ENCODE data around the gene HHLA2.

The HHLA2 gene

DNA sequence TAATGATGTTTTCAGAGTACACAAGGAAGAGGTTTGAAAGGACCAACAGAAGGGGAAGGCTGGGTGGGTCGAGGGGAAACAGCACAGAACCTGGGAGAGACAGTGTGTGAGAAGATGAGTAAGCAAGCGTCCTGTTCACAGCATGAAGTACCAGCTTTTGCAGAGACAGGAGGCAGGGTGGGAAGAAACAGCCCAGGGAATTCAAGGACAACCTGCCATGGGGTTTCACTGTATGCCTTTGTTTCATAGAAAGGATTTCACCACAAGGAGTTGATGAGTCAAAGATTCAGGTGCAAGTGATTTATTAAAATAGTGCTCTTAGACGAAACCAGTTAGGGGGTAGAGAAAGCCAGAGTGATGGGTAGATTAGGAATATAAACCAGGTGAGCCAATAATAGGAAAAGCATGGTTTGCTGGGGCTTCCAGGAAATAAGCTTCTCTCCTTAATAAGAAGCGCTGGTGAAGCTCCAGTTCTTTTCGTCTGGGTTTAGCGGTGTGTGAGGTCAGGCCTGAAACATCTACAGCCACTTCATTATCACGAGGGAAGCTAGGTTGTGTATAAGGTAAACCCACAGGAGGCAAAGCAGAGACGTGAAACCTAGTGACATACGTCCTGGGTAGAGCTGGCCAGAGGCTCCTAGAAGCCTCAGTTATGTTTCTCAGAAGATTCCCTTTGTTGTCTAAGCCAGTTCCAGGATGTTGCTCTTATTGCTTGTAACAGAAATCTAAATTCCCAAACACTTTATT is 3.9 kb downstream of the HHLA2 start:
- no peak for DNase-seq

DNA sequence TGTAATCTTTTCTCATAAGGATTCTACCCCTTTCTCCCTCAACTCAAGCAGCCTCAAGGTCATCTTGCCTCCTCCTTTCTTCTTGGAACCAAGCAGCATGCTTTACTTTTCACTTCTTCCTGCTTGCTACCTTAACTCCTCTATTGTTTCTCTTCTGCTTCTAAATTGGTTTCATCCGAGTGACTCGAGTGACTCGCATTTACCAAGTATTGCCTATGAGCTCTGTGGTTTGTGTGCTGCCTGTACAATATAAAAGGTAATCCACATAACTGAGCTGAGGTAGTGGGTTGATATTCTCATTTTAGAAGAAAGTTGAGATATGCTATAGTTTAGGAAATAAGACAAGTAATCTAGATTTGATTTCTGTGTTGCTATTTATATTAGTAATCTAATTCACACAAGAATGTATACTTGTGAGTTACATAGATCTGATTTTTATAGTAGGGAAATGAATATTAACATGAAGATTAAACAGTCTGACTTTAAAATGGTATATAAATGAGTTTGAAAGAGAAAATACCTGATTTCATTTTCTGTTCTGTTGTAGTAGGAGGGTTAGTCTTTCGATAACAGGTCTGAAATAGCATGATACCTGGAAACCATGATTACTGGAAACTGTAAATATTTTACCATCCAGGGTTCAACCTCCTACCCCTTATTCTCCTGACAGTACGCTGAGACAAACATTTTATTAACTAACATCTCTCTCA is 5.5 kb downstream of the HHLA2 start:
- no peak for DNase-seq

DNA sequence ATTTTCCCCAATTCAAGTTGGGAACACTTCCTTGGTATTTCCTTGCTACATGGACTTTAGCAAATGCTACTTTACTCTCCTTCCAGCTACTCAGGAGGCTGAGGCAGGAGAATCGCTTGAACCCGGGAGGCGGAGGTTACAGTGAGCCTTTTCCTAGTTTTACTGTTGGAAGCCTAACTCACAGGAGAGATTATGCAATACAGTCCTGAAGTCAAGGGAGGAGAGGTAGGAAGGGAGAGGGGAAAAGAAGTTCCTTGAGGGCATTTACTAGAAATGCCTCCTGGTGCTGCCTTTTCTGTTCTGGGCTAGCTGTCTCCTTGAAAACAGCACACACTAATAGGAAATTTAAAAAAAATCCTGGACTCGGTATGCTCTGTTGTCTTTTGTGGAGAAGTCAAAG is 6.2 kb downstream of the HHLA2 start:
- DNase-seq: no peak

DNA sequence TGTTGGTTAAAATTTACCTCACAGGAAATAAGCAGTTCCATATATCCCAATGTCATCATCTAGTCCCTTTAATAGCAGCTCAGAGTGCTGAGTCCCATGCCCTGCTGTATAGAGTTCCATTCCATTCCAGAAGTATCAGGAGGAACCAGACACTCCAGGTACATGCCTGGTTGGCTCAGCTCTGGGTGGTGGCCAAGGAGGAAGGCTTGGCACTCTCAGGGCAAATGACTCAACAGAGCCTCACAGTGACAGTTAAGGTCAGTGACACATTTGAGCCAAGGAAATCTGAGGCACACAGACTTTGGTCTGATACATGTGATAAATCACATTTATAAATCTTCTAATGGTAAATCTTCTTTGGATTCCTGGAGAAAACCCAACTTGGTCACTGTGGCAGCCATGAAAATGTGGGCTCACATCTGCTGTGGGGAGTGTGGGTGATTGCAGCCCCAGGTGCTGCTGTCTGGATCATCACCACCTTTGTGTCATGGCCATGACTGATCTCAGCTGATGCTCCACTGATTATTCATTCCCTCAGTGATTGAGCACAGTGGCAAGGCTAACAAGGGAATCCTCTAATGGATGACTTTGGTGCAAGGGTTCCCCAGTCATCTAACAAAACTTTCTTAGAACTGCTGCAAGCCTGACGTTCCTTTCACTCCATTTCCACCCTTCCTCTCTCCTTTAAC is 9.3 kb downstream of the HHLA2 start:
- DNase-seq: no peak

DNA sequence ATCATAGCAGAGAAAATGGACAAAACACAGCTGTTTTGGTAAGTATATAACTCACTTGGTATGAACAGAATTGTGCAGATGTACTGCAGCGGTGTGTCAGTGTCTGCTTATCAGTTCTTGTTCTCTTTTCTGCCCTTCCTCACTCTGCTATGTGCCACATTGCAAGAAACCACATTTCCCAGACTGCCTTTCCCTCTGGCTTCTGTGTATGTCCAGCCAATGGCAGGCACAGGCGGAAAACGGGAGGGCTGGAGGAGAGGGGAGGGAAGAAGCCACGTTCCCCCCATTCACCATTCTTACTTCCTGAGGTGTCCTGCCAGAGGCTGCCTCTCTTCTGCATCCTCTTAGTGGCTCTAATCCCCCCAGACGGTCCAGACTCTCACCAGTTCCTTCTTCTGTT is 15.4 kb downstream of the HHLA2 start:
- DNase-seq: no peak

DNA sequence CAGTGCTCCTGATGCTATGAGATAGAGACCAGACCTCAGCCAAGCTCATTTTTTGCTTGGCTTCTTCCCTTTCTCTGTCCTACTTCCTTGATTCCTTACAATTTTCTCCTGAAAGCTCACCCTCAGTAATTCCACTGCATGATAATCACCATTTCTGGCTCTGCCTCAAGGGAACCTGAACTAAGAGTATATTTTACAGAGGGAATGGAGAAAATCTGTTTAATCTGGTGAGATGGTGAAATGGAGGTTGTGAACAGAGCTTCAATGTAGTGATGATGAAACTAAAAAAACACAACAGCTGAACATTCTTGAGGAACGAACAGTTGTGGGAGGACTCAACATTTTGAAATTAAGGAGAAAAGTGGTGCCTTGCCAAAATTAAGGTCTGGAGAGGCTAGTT is 16.3 kb downstream of the HHLA2 start:
- DNase-seq: no peak

DNA sequence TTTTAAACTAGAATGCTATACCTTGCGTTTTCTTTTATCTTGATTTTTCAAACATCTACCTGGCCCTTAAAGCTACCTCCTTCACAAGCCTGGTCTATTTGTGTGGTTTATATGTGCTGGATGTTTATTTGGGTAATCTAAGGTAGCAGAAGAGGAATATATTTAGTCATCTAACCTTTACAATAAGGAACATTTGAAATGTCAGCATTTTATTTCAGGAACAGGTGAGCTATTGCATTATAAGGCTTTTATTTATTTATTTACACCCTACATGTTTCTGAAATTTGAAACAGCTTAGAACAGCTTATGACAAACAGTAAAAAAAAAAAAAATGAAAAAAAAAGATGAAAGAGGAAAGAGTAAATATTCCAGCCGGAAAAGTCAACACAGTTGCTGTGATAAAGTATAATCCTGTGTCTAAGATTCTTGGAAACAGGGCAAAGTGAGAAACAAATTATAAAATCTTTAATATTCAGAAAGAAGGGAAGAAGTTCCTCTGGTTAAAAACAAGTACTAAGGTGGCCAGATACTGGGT is 19.5 kb downstream of the HHLA2 start:
- DNase-seq: no peak

DNA sequence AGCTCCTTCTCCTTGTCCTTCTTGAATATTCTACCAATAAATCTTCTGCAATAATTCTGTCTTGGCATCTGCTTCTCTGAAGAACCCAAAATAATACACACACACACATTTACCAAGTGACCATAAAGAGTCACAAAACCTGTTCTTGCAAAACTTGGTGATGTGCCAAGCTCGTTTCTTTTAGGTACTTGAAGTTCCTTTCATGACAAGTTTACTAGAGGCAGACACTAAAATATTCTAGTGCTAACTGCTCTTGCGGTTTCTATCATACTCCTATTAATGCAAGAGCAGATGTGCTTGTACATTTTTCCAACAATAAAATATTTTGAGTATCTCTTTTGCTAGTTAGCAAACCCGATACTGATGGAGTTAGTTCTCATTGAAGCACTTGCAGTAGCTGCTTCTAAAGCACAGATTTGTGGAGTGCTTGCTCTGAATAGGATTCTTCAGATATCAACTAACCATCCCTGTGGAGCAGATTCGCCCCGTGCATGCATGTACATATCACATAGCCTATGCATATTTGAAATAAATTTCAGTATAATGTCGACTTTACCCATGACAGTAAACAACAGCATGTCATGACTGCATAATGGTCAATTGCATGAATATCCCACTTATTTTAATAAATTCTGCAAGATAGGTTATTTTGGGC is 23.2 kb downstream of the HHLA2 start:
- DNase-seq: no peak

DNA sequence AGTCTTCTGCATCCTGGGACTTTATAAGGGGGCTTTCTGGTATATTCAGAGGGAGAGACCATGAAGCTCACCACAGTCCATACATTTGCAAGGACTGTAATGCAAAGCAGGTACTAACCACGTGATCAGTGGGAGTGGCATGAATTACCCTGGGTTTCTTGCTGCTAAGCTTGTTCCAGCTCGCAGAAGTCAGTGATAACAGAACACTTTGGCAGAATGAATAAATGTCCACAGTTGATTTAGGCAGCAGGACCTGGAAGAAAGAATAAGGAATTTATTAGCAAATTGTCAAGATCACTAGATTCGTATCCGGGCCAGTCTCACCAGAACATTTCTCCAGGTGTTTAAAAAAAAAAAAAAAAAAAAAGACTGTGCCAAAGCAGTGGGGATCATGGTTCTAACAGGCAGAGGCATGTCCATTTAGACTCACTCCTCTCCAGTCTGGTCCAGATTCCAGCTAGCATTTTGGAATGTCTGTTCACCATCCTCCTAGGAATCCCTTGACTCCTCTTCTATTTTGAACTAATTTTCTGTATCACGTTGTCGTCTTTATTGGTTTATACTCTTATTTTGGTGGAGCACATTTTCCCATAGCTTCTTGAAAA is 24.5 kb downstream of the HHLA2 start:
- DNase-seq: no peak

DNA sequence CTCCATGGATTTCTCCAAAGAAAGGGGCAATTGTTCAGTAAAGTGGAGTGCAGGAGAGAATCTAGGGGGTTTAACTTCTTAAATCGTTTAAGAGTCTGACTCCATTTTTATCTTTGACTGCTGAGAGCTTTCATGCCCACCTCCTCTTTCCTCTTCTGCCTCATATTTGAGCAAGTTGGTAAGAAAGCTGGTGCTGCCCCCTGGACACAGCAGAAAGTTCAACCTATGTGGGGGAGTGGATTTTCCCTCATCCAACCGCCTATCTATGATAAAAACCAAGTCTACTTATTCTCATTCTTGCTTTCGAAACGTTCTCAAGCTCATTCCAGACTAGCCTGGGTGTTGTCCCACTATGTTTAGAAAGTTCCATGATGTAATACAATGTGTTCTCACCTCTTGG is 26.0 kb downstream of the HHLA2 start:
- no peak for DNase-seq

DNA sequence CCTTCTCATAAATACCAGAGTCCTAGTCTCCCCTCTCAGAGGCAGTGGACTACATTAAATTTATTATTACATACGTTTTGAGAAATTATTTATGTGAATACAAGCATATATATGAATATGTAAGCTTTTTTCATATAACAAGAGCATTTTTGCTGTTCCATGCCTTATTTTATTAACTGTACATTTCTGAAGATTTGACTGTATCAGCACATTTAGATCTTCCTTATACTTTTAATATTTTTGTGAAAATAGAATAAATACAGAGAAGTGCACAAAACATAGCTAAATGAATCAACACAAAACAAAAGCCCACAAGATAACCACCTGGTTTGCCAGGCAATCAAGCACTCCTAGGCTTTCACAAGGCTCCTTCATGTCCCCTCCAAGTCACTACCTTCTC is 27.8 kb downstream of the HHLA2 start:
- no peak for DNase-seq

DNA sequence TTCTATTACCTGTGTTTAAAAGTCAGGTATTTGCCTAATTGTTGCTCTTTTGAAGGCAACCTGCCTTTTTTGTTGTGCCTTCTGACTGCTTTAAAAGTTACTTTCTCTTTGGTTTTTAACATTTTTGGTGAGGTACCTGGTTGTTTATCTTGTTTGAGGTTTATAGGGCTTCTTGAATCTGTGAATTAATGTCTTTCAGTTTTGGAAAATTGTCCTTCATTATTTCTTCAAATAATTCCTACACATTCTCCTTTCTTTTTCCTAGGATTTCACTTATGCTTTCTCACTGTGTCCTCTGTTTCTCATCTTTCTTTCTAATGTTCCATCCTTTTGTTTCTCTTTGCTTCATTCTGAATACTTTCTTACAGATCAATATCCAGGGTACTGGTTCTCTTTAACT is 30.8 kb downstream of the HHLA2 start:
- DNase-seq: no peak

DNA sequence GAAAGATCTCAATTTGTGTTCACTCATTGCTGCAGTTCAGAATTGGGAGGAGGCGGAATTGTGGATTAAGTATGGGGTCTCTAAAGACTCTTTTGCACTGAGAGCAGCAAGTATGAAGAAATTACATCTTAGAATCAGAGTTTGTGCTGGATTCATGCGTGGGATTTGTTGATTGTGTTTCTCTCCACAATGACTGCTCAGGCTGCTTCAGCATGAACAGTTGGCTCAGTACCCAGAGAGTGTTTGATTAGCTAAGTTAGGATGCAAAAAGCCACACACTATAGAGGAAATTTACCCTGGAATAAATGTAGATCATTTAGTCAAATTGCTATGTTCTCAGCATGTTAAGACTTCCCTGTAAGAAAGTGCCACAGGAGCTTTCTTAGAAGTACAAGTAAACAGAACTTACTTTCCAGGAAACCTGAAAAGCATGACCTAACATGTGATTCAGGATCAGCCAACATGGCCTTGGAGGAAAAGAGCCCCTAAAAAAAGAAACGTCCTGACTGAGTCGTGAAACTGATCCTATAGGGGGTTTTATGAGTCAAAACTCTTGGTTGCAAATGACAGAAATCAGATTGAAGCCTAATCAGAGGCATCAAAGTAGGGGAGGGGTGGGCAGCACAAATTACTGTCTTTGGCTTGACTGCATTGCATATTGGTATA is 32.6 kb downstream of the HHLA2 start:
- DNase-seq: no peak

DNA sequence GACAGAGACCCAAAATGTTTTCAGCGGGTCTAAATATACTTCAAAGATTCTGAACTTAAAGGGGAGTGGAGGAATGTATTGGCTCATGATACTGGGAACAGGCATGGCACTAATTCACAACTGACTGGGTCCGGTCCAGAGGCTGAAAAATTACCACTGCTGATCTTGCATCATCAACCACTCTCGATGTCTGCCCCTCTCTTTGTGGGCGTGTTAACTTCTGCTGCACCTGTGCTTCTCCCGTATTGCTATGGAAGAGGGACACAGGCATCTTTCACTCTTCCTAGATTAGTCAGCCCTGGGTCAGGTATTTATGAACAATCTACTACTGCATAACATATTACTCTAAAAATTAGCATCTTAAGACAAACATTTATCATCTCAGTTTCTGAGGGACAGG is 33.2 kb downstream of the HHLA2 start:
- no peak for DNase-seq

DNA sequence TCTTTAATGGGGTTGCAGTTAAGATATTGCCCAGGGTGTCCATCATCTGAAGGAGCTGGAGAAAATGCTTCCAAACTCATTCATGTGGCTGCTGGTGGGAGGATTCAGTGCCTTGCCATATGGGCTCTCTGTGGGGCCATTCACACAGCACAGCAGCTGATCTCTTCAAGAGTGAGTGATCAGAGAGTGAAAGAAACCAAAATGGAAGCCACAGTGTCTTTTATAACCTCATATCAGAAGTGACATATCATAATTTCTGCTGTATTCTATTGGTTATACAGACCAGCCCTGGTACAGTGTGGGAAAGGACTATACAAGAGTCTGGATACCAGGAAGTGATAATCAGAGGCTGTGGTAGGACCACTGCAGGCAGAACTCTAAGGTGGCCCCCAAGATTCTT is 33.6 kb downstream of the HHLA2 start:
- no peak for DNase-seq

DNA sequence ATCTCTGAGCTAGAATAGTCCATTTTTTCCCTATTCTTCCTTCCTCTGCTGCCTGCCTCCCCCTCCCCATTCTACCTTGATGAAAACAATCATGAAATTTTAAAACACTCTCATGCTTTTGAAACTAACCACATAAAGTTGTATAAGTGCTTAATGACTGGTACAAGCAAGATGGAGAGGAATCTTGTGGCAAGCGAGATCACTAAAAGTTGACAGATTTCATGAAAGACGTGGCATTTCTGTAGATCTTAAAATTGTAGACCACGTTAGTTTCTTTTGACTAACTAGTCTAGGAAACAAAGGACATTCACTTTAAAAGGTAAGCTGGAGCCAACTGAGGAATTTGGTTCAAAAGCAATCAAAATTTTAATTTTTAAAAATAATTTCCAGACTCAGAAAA is 35.4 kb downstream of the HHLA2 start:
- no peak for DNase-seq

DNA sequence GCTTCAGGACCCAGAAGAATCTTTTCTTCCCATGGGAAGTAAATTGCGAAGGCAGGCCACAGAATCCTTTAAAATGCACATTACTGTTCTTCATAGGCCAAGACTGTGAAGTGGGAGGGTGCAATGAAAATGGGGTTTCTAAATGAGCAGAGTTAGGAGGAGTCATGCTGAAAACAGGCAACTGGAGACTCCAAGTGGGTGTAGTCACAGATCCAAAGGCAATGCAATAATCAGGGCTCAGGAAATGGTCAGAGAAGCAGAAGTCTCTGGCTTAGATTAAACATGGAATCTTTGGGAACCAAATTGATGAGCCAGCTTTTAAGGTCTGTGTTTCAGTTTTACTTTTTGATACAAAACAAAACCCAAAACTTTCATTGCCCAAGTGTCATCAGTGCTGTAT is 37.6 kb downstream of the HHLA2 start:
- DNase-seq: no peak

DNA sequence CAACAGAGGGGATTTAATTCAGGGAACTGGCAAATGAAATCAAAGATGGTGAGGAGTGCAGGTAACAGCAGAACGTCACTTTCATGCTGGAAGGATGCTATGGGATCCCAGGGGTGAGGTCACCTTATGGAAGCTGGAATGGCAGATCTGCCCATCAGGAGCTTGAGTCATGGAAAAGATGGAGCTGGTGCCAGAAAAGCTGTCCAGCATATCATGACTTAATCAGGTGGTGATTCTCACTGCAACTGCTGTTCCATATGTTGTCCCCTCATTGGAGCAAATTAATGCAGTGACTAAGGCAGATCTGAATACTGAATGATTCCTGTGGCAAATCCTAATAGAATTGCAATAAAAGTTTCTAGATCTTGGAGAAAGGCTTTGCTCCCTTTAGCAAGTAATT is 38.4 kb downstream of the HHLA2 start:
- no peak for DNase-seq

DNA sequence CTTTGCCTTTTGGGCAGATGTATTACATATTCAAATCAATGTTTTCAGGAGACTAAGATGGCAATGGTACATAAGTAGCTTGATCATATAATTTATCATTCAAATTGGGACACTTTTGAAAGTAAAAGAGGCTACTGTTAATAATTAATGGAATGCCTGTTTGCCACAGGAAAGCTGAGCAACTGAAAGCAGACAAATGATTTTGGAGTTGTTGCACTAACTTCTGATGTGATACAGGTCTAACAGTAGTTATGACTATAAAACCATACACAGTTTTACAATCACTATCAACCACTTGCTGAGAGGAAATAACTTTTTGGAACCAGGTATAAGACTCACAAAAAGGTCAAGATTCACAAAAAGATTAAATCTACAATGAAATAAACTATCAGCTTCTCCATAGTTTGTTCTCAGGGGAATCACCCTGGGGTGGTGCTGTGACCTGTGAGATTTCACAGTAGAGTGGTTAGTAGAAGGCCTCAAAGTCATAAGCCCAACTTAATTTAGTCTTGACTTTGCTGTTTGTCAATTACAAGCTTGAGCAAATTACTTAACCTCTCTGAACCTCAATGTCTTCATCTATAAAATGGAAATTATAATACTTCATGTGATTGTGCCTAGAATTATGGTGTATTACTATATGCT is 42.7 kb downstream of the HHLA2 start:
- DNase-seq: no peak

DNA sequence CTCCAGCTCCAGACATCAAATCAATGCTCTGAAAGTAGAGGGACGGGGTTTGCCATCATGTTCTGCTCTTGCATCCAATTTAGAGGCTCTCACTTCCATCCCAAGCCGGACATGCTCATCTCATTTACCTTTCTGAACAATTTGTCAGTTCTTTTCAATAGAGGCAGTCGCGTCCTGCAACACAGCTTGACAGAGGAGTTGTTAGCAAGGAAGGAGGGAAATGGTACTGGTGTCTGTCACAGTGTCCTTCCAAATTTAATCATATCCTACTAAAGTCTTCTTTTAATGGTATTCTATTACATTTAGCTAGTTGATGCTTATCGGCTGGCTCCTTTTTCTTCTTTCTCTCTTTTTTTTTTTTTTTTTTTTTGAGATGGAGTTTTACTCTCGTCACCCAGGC is 45.6 kb downstream of the HHLA2 start:
- DNase-seq: no peak

DNA sequence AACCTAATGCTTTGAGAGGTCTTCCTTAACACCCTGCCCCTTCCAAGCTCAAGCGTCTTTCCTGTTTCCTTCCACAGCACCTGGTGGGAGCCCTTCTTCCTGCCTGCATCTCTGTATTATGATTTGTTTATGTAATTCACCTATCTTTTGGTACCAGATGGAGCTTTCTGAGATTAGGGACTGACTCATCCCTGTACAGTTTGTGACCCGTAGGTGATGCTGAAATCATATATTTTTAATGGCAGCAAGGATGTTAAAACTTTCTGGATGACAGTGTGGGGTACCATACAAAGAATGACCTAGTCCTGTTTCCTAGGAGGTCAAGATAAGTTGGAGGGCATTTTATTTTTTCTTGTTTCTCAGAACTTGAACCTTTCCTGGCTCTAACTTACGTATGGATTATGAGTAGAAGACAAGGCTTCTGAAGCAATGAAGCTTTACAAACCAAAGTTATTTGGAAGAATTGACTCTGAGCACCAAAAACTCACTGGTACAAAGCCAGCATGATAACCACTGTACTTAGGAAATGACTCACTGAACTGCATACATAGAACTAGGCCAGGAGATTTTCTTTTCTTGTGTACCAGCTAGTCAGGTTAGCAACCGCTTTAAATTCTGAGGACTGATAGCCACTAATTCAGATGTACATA is 46.6 kb downstream of the HHLA2 start:
- DNase-seq: no peak

All from NCI-H526 treated with DMSO at 0.1 percent for 48 hours (cell line).